Measurements from ENCODE around the gene CRY2.

GRCh38 chr11:45931739-45932138 is 84.5 kb downstream of the CRY2 start:
- TF ChIP-seq, protein P1, sequence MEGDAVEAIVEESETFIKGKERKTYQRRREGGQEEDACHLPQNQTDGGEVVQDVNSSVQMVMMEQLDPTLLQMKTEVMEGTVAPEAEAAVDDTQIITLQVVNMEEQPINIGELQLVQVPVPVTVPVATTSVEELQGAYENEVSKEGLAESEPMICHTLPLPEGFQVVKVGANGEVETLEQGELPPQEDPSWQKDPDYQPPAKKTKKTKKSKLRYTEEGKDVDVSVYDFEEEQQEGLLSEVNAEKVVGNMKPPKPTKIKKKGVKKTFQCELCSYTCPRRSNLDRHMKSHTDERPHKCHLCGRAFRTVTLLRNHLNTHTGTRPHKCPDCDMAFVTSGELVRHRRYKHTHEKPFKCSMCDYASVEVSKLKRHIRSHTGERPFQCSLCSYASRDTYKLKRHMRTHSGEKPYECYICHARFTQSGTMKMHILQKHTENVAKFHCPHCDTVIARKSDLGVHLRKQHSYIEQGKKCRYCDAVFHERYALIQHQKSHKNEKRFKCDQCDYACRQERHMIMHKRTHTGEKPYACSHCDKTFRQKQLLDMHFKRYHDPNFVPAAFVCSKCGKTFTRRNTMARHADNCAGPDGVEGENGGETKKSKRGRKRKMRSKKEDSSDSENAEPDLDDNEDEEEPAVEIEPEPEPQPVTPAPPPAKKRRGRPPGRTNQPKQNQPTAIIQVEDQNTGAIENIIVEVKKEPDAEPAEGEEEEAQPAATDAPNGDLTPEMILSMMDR (IDR thresholded peaks at IDR 0.05; ENCODE audit: low read depth, low read length), result no peak
- TF ChIP-seq POLR2A (IDR thresholded peaks at IDR 0.05; ENCODE audit: extremely low read depth, insufficient read length) (no peak), MYC (IDR thresholded peaks at IDR 0.05; ENCODE audit: low read depth, low read length) (no peak)
- TF ChIP-seq, protein P2, sequence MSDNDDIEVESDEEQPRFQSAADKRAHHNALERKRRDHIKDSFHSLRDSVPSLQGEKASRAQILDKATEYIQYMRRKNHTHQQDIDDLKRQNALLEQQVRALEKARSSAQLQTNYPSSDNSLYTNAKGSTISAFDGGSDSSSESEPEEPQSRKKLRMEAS (IDR thresholded peaks at IDR 0.05; ENCODE audit: low read depth, low read length), result no peak
